ENCODE measurements around the gene CAMK1D.

DNA sequence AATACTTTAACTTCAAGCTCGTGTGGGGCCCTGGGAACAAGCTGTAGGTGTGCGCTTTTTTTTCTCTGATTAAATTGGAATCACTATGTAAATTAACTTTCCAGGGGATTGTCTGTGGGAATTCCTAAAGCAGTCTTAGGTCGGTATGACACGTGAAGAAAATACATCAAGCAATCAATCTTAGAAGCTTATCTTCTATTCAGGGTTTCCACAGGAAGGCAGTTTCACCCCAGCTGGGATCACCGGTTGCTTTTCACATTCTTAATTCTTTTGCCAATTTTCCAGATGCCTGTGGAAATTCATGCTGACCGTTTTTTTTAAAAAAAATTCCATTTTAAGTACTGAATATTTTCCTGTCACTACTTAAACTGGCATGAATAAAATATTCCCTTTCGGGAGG lies 41.9 kb downstream of the CAMK1D start:
- TF ChIP-seq CTCF (conservative IDR thresholded peaks at IDR 0.05; ENCODE audit: low read depth, low read length): no peak
- no peak for TF ChIP-seq POLR2A (IDR thresholded peaks at IDR 0.05; ENCODE audit: low read depth, low read length)
- TF ChIP-seq, protein P1, sequence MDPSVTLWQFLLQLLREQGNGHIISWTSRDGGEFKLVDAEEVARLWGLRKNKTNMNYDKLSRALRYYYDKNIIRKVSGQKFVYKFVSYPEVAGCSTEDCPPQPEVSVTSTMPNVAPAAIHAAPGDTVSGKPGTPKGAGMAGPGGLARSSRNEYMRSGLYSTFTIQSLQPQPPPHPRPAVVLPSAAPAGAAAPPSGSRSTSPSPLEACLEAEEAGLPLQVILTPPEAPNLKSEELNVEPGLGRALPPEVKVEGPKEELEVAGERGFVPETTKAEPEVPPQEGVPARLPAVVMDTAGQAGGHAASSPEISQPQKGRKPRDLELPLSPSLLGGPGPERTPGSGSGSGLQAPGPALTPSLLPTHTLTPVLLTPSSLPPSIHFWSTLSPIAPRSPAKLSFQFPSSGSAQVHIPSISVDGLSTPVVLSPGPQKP (IDR thresholded peaks at IDR 0.05; ENCODE audit: borderline replicate concordance, low read depth, low read length): no peak
- no peak for TF ChIP-seq RAD21 (IDR thresholded peaks at IDR 0.05; ENCODE audit: low read length)
- no peak for TF ChIP-seq MXI1 (IDR thresholded peaks at IDR 0.05; ENCODE audit: borderline replicate concordance, low read depth, low read length)
- TF ChIP-seq RFX5 (IDR thresholded peaks at IDR 0.05; ENCODE audit: low read depth, low read length): no peak
- TF ChIP-seq BHLHE40 (IDR thresholded peaks at IDR 0.05; ENCODE audit: low read depth, low read length): no peak
- no peak for TF ChIP-seq MAZ (IDR thresholded peaks at IDR 0.05; ENCODE audit: borderline replicate concordance, low read depth, low read length)
- TF ChIP-seq USF2 (IDR thresholded peaks at IDR 0.05; ENCODE audit: low read depth, low read length): no peak
- TF ChIP-seq CHD1 (IDR thresholded peaks at IDR 0.05; ENCODE audit: low read depth, low read length): no peak

Data from IMR-90 (cell line).